ENCODE results near the gene SLCO3A1. TPM values are rescaled to one million over a fixed set of nuclear protein-coding genes. Genes with fewer than 3 reads are reported as not detected.

Gene SLCO3A1
- total and polyA plus RNA-seq, 4 donors = 1.6 to 3.6 (median 2.4) TPM

GRCh38 chr15:92021792-92022191 lies 168.3 kb downstream of the SLCO3A1 start:
- DNase-seq (ENCODE audit: low spot score) = no peak
- H3K4me1 ChIP-seq (ENCODE audit: control insufficient read depth in 4 of 4, insufficient read depth in 4 of 4, low read length in 3 of 4) = no peaks in the 10 kb centered on the region
- H3K27me3 ChIP-seq (ENCODE audit: control insufficient read depth in 4 of 4, insufficient read depth in 4 of 4, low read length in 3 of 4) = no peaks in the 10 kb centered on the region
- no peak overlapping the region for H3K27ac ChIP-seq (ENCODE audit: low read depth in 1 of 2, low read length in 2 of 2)
- H3K36me3 ChIP-seq (ENCODE audit: control insufficient read depth in 4 of 4, insufficient read depth in 3 of 4, low read depth in 1 of 4, low read length in 3 of 4) = no peaks in the 10 kb centered on the region
- H3K4me3 ChIP-seq (ENCODE audit: low read depth in 1 of 3, low read length in 3 of 3) = no peak overlapping the region
- WGBS = 69% methylated on average over 5 of the region's 5 CpGs
- no peaks in the 10 kb centered on the region for H3K9me3 ChIP-seq (ENCODE audit: control insufficient read depth in 4 of 4, low read length in 3 of 4)
- no peak for TF ChIP-seq NR2F2 (IDR thresholded peaks at IDR 0.05)
- TF ChIP-seq GABPA (IDR thresholded peaks at IDR 0.05 in 1 of 2, conservative IDR thresholded peaks at IDR 0.05 in 1 of 2) = no peak
- TF ChIP-seq EGR1 (IDR thresholded peaks at IDR 0.05; ENCODE audit: low read depth in 2 of 2) = no peak
- no peak for TF ChIP-seq RAD21 (IDR thresholded peaks at IDR 0.05)
- TF ChIP-seq CTCF (IDR thresholded peaks at IDR 0.05; ENCODE audit: low read depth, low read length, missing input control) = no peak
- TF ChIP-seq TAF1 (conservative IDR thresholded peaks at IDR 0.05) = no peak
- TF ChIP-seq FOXA1 (IDR thresholded peaks at IDR 0.05) = no peak
- no peak for TF ChIP-seq HNF4G (IDR thresholded peaks at IDR 0.05)
- TF ChIP-seq YY1 (IDR thresholded peaks at IDR 0.05) = no peak
- TF ChIP-seq RXRA (IDR thresholded peaks at IDR 0.05) = no peak
- no peak for TF ChIP-seq REST (IDR thresholded peaks at IDR 0.05)
- no peak for TF ChIP-seq ZBTB33 (IDR thresholded peaks at IDR 0.05)
- TF ChIP-seq HNF4A (conservative IDR thresholded peaks at IDR 0.05) = no peak
- TF ChIP-seq SP1 (IDR thresholded peaks at IDR 0.05) = no peak
- TF ChIP-seq ATF3 (IDR thresholded peaks at IDR 0.05) = no peak
- TF ChIP-seq FOXA2 (IDR thresholded peaks at IDR 0.05) = no peak
- no peak for TF ChIP-seq JUND (IDR thresholded peaks at IDR 0.05)
- no peak overlapping the region for H3K9ac ChIP-seq (ENCODE audit: low read depth in 1 of 2, low read length in 2 of 2)

GRCh38 chr15:92023965-92024364 lies 170.5 kb downstream of the SLCO3A1 start:
- Histone ChIP-seq H3K9me3 (ENCODE audit: control insufficient read depth in 4 of 4, low read length in 3 of 4) (no peaks in the 10 kb centered on the region), H3K27me3 (ENCODE audit: control insufficient read depth in 4 of 4, insufficient read depth in 4 of 4, low read length in 3 of 4) (no peaks in the 10 kb centered on the region), H3K4me3 (ENCODE audit: low read depth in 1 of 3, low read length in 3 of 3) (no peak overlapping the region), H3K27ac (ENCODE audit: low read depth in 1 of 2, low read length in 2 of 2) (no peak overlapping the region), H3K9ac (ENCODE audit: low read depth in 1 of 2, low read length in 2 of 2) (no peak overlapping the region), H3K4me1 (ENCODE audit: control insufficient read depth in 4 of 4, insufficient read depth in 4 of 4, low read length in 3 of 4) (no peaks in the 10 kb centered on the region), H3K36me3 (ENCODE audit: control insufficient read depth in 4 of 4, insufficient read depth in 3 of 4, low read depth in 1 of 4, low read length in 3 of 4) (no peaks in the 10 kb centered on the region)
- no peak for DNase-seq (ENCODE audit: low spot score)
- TF ChIP-seq FOXA1 (IDR thresholded peaks at IDR 0.05) = no peak
- TF ChIP-seq RAD21 (IDR thresholded peaks at IDR 0.05) = no peak
- no peak for TF ChIP-seq ATF3 (IDR thresholded peaks at IDR 0.05)
- TF ChIP-seq GABPA (IDR thresholded peaks at IDR 0.05 in 1 of 2, conservative IDR thresholded peaks at IDR 0.05 in 1 of 2) = no peak
- no peak for TF ChIP-seq HNF4A (conservative IDR thresholded peaks at IDR 0.05)
- TF ChIP-seq CTCF (IDR thresholded peaks at IDR 0.05; ENCODE audit: low read depth, low read length, missing input control) = no peak
- no peak for TF ChIP-seq EGR1 (IDR thresholded peaks at IDR 0.05; ENCODE audit: low read depth in 2 of 2)
- TF ChIP-seq TAF1 (conservative IDR thresholded peaks at IDR 0.05) = no peak
- TF ChIP-seq JUND (IDR thresholded peaks at IDR 0.05) = no peak
- WGBS = 44% methylated on average over 1 of the region's 1 CpG
